Measurements from ENCODE around the gene CCL24. TPM values are rescaled to one million over a fixed set of nuclear protein-coding genes. Genes with fewer than 3 reads are reported as not detected.
"Not testable (repeated sequence)": the region's sequence is repeated elsewhere in the genome, so short reads cannot be mapped to it uniquely, and the experiment has no call there.

The CCL24 gene
- total RNA-seq, 2 donors from 2014 or later: not detected

DNA sequence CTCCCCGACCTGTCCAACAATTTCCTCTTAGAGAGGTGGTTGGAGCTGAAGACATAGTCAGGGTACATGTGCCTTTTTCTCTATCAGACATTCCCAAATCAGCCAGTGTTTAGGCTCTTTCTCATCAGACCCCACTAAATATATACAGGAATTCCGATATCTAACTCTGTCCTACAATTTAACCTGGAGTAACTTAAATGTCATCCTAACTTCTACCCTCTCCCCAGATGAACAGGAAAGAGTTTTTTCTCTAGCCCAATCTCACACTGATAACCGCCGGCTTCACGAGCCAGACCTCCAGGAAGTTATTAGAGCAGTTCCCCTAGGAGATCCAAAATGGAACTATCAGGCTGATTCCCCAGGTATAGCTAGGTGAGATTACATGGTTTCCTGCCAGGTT is 30.5 kb downstream of the CCL24 start:
- H3K36me3 Mint-ChIP-seq (ENCODE audit: low read depth): peaks cover 31% of the 10 kb centered on the region
- Histone ChIP-seq H3K9me3 (ENCODE audit: control insufficient read depth, low read length) (peaks cover 24% of the 10 kb centered on the region), H3K36me3 (ENCODE audit: control insufficient read depth, insufficient read depth, low read length) (peaks cover 60% of the 10 kb centered on the region), H3K4me3 (ENCODE audit: low read length) (peak overlapping the region; percentile 89)
- H3K4me1 ChIP-seq (ENCODE audit: control insufficient read depth, insufficient read depth, low read length); H3K9ac ChIP-seq (ENCODE audit: extremely low read depth, low read length, poor library complexity, severe bottlenecking); H3K27me3 ChIP-seq (ENCODE audit: control insufficient read depth, insufficient read depth, low read length, poor library complexity, severe bottlenecking); H3K27me3 Mint-ChIP-seq (ENCODE audit: insufficient read depth); DNase-seq; H3K27ac ChIP-seq (ENCODE audit: low read depth, low read length): not testable (repeated sequence)
- peak overlapping the region; percentile 2 for H3K27ac Mint-ChIP-seq
- H3K9me3 Mint-ChIP-seq: peaks cover 42% of the 10 kb centered on the region
- H3K4me3 Mint-ChIP-seq: peak overlapping the region; percentile 81
- peaks cover 29% of the 10 kb centered on the region for H3K4me1 Mint-ChIP-seq
- WGBS, 2 experiments (ENCODE audit: insufficient coverage in 1 of 2, insufficient read length in 1 of 2): 90 to 94% methylated on average over 3 to 5 of the region's 5 CpGs

DNA sequence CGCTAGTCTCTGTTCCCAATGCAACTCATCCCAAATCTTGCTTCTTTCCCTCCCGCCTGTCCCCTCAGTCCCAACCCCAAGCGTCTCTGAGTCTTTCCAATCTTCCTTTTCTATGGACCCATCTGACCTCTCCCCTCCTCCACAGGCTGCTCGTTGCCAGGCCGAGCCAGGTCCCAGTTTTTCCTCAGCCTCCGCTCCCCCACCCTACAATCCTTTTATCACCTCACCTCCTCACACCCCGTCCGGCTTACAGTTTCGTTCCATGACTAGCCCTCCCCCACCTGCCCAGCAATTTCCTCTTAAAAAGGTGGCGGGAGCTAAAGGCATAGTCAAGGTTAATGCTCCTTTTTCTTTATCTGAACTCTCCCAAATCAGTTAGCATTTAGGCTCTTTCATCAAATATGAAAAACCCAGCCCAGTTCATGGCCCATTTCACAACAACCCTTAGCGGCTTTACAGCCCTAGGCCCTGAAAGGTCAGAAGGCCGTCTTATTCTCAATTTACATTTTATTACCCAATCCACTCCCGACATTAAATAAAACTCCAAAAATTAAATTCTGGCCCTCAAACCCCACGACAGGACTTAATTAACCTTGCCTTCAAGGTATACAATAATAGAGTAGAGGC is 32.8 kb downstream of the CCL24 start:
- peaks cover 47% of the 10 kb centered on the region for H3K36me3 ChIP-seq (ENCODE audit: control insufficient read depth, insufficient read depth, low read length)
- H3K9me3 ChIP-seq (ENCODE audit: control insufficient read depth, low read length): peaks cover 24% of the 10 kb centered on the region
- H3K27ac Mint-ChIP-seq: peak overlapping the region; percentile 96
- peaks cover 29% of the 10 kb centered on the region for H3K4me1 Mint-ChIP-seq
- not testable (repeated sequence) for H3K4me1 ChIP-seq (ENCODE audit: control insufficient read depth, insufficient read depth, low read length); H3K27ac ChIP-seq (ENCODE audit: low read depth, low read length); H3K27me3 Mint-ChIP-seq (ENCODE audit: insufficient read depth); H3K27me3 ChIP-seq (ENCODE audit: control insufficient read depth, insufficient read depth, low read length, poor library complexity, severe bottlenecking)
- peak overlapping the region; percentile 89 for H3K4me3 ChIP-seq (ENCODE audit: low read length)
- peak overlapping the region; percentile 81 for H3K4me3 Mint-ChIP-seq
- 53 to 66% methylated on average over 11 to 14 of the region's 14 CpGs for WGBS, 2 experiments (ENCODE audit: insufficient coverage in 1 of 2, insufficient read length in 1 of 2)
- peak overlapping the region; percentile 86 for H3K9ac ChIP-seq (ENCODE audit: extremely low read depth, low read length, poor library complexity, severe bottlenecking)
- peaks cover 31% of the 10 kb centered on the region for H3K36me3 Mint-ChIP-seq (ENCODE audit: low read depth)
- DNase-seq: peak; percentile 56
- peaks cover 42% of the 10 kb centered on the region for H3K9me3 Mint-ChIP-seq

DNA sequence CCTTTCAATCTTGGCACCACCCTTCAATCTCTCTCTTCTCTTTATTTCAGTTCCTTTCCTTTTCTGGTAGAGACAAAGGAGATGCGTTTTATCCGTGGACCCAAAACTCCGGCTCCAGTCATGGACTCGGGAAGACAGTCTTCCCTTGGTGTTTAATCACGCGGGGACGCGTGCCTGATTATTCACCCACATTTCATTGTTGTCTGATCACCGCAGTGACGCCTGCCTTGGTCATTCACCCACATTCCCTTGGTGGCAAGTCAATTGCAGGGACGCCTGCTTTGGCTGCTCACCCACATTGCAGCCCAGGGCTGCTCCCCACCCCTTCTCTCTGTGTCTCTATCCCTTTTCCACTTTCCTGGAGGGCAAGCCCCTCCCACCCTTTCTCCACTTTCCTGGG is 34.1 kb downstream of the CCL24 start:
- H3K4me1 ChIP-seq (ENCODE audit: control insufficient read depth, insufficient read depth, low read length); DNase-seq; H3K27me3 Mint-ChIP-seq (ENCODE audit: insufficient read depth); H3K27ac ChIP-seq (ENCODE audit: low read depth, low read length); H3K27me3 ChIP-seq (ENCODE audit: control insufficient read depth, insufficient read depth, low read length, poor library complexity, severe bottlenecking): not testable (repeated sequence)
- H3K9me3 ChIP-seq (ENCODE audit: control insufficient read depth, low read length): peaks cover 24% of the 10 kb centered on the region
- 33 to 59% methylated on average over 10 to 11 of the region's 11 CpGs for WGBS, 2 experiments (ENCODE audit: insufficient coverage in 1 of 2, insufficient read length in 1 of 2)
- Mint-ChIP-seq H3K4me1 (peaks cover 29% of the 10 kb centered on the region), H3K27ac (peak overlapping the region; percentile 96), H3K36me3 (ENCODE audit: low read depth) (peaks cover 31% of the 10 kb centered on the region), H3K4me3 (peak overlapping the region; percentile 81), H3K9me3 (peaks cover 42% of the 10 kb centered on the region)
- peak overlapping the region; percentile 89 for H3K4me3 ChIP-seq (ENCODE audit: low read length)
- peaks cover 34% of the 10 kb centered on the region for H3K36me3 ChIP-seq (ENCODE audit: control insufficient read depth, insufficient read depth, low read length)
- peak overlapping the region; percentile 86 for H3K9ac ChIP-seq (ENCODE audit: extremely low read depth, low read length, poor library complexity, severe bottlenecking)

DNA sequence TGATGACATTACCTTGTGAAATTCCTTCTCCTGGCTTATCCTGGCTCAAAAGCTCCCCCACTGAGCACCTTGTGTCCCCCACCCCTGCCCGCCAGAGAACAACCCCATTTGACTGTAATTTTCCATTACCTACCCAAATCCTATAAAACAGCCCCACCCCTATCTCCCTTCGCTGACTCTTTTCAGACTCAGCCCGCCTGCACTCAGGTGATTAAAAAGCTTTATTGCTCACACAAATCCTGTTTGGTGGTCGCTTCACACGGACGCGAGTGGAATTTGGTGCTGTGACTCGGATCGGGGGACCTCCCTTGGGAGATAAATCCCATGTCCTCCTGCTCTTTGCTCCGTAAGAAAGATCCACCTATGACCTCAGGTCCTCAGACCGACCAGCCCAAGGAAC is 34.6 kb downstream of the CCL24 start:
- not testable (repeated sequence) for H3K27me3 ChIP-seq (ENCODE audit: control insufficient read depth, insufficient read depth, low read length, poor library complexity, severe bottlenecking); H3K4me1 ChIP-seq (ENCODE audit: control insufficient read depth, insufficient read depth, low read length); H3K27ac ChIP-seq (ENCODE audit: low read depth, low read length); H3K27me3 Mint-ChIP-seq (ENCODE audit: insufficient read depth)
- Mint-ChIP-seq H3K36me3 (ENCODE audit: low read depth) (peaks cover 31% of the 10 kb centered on the region), H3K9me3 (peaks cover 39% of the 10 kb centered on the region), H3K4me3 (peak overlapping the region; percentile 81), H3K27ac (peak overlapping the region; percentile 96), H3K4me1 (peaks cover 28% of the 10 kb centered on the region)
- peak overlapping the region; percentile 89 for H3K4me3 ChIP-seq (ENCODE audit: low read length)
- peaks cover 24% of the 10 kb centered on the region for H3K9me3 ChIP-seq (ENCODE audit: control insufficient read depth, low read length)
- H3K36me3 ChIP-seq (ENCODE audit: control insufficient read depth, insufficient read depth, low read length): peaks cover 32% of the 10 kb centered on the region
- peak; percentile 56 for DNase-seq
- 33 to 46% methylated on average over 6 to 11 of the region's 11 CpGs for WGBS, 2 experiments (ENCODE audit: insufficient coverage in 1 of 2, insufficient read length in 1 of 2)
- H3K9ac ChIP-seq (ENCODE audit: extremely low read depth, low read length, poor library complexity, severe bottlenecking): peak overlapping the region; percentile 86

All from endodermal cell (in vitro differentiated cells).